Thyroid gland (tissue), 4 donors: ENCODE measurements around the gene E2F8. TPM values are rescaled to one million over a fixed set of nuclear protein-coding genes. Genes with fewer than 3 reads are reported as not detected.

Experiments
- DNase-seq, 2 donors: peaks; one replicate each; pipeline ENCODE4 v3.0.0-alpha.2; 2019
- H3K27ac ChIP-seq, 3 donors: fragments of 200-600 bp; sonication (generic); 1 replicate in 2 of 3; 2 replicates in 1 of 3; pipeline ENCODE4 v1.5.1; 2016 to 2019; ENCODE audit warnings: mild to moderate bottlenecking in 1 of 3, moderate library complexity in 1 of 3
- H3K27me3 ChIP-seq: fragments of 200-600 bp; sonication (generic); one replicate; pipeline ENCODE4 v1.5.1; 2019
- H3K36me3 ChIP-seq, 2 donors: fragments of 200-600 bp; sonication (generic); one replicate each; pipeline ENCODE4 v1.5.1; 2016 to 2019
- H3K4me1 ChIP-seq, 2 donors: fragments of 200-600 bp; sonication (generic); one replicate each; pipeline ENCODE4 v1.5.1; 2017 to 2019
- H3K4me3 ChIP-seq, 3 donors: fragments of 200-600 bp; sonication (generic); replicated peaks in 1 of 3; 1 replicate in 2 of 3; 2 replicates in 1 of 3; pipeline ENCODE4 v1.5.1; 2016; ENCODE audit warnings: mild to moderate bottlenecking in 1 of 3
- H3K9me3 ChIP-seq: fragments of 200-600 bp; sonication (generic); one replicate; pipeline ENCODE4 v1.5.1; 2017
- CTCF ChIP-seq, 6 experiments: fragments of 200-600 bp in 3 of 6; fragments of 450-650 bp in 3 of 6; sonication (generic) in 3 of 6; IDR thresholded peaks; one replicate each; pipeline ENCODE4 v1.5.1; 2016 to 2019; ENCODE audit warnings: antibody characterized with exemption in 6 of 6, mild to moderate bottlenecking in 2 of 6, inconsistent platforms in 1 of 6, moderate library complexity in 1 of 6
- POLR2A ChIP-seq, 2 donors: fragments of 450-650 bp; IDR thresholded peaks; one replicate each; pipeline ENCODE4 v1.6.1; 2017; ENCODE audit warnings: antibody characterized with exemption in 2 of 2, mild to moderate bottlenecking in 2 of 2, moderate library complexity in 1 of 2
- WGBS, 2 donors: methylation state at CpG; one replicate each; pipeline ENCODE4 v1.1.5; 2017; 5-methylcytosine and 5-hydroxymethylcytosine counted together
- intact Hi-C: fragments of 100-400 bp; cut with DNase I; formaldehyde crosslinking; loops from one replicate; pipeline ENCODE4 v1.15.1; 2023
- total RNA-seq, 4 donors: library from RNA; depleted of rRNA; stranded (reverse); fragments of >200 nt; gene quantifications; one replicate each; pipeline ENCODE4 v1.2.3, GENCODE V29; 2016

Gene E2F8
- total RNA-seq, 4 donors from 2014 or later = not detected

GRCh38 chr11:19284881-19285280 is 44.1 kb upstream of the E2F8 start:
- H3K27ac ChIP-seq = no peak overlapping the region
- peaks cover 6 to 10% of the 10 kb centered on the region in 2 donors for H3K4me1 ChIP-seq
- no peak for TF ChIP-seq POLR2A (IDR thresholded peaks at IDR 0.05)
- H3K36me3 ChIP-seq = no peaks in the 10 kb centered on the region
- no peaks in the 10 kb centered on the region for H3K9me3 ChIP-seq
- WGBS, 2 donors = 78 to 85% methylated on average over 3 of the region's 3 CpGs
- no peaks in the 10 kb centered on the region for H3K27me3 ChIP-seq
- H3K4me3 ChIP-seq = no peak overlapping the region
- DNase-seq = no peak
- intact Hi-C loops = no loop called here

DNA sequence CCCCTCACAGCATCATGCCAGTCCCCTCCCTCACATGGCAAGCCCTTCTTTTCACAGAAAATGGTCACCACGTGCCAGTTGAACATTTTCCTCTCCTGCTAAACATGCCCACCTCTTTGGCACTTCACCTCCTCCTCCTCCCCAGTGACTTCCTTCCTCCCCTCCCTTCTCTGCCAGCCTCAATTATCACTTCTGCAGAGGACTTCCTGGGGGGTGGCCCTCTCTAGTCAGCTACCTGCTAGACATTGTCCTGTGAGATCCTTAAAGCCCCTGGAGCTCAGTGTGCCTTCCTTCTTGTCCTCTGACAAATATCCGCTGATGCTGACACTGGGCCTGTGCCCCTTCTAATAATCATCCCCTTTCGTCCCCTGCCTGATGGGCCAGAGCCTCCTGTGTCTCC is 43.2 kb upstream of the E2F8 start:
- Histone ChIP-seq H3K36me3 (no peaks in the 10 kb centered on the region), H3K4me3 (no peak overlapping the region), H3K4me1 (peaks cover under 1% of the 10 kb centered on the region in 2 donors), H3K27me3 (no peaks in the 10 kb centered on the region), H3K27ac (no peak overlapping the region), H3K9me3 (no peaks in the 10 kb centered on the region)
- TF ChIP-seq CTCF (IDR thresholded peaks at IDR 0.05) (no peak), POLR2A (IDR thresholded peaks at IDR 0.05) (no peak)
- DNase-seq = no peak
- 79 to 81% methylated on average over 3 of the region's 3 CpGs for WGBS, 2 donors
- intact Hi-C loops = no loop called here

DNA sequence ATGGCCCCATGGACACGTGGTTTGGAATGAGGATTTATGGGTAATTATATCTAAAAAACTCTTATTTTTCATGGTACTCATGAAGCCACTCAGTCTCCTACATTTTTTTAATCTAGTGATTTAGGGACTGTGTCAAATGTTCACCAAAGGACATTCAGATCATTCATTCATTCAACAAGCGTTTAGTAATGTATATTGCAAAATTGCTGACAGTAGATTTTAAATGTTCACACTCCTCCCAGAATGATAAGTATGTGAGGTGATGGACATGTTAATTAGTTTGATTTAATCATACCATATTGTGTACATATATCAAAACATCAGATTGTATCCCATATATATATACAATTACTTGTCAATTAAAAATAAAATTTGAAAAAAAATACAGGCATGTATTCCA is 40.8 kb upstream of the E2F8 start:
- Histone ChIP-seq H3K4me3 (no peak overlapping the region), H3K9me3 (no peaks in the 10 kb centered on the region), H3K27me3 (no peaks in the 10 kb centered on the region), H3K36me3 (no peaks in the 10 kb centered on the region), H3K27ac (no peak overlapping the region), H3K4me1 (no peaks in the 10 kb centered on the region)
- TF ChIP-seq CTCF (IDR thresholded peaks at IDR 0.05) (no peak), POLR2A (IDR thresholded peaks at IDR 0.05) (no peak)
- DNase-seq = no peak
- WGBS, 2 donors = 78 to 80% methylated on average over 2 of the region's 2 CpGs
- intact Hi-C loops = no loop called here

- 45 to 70% methylated on average over 5 of the region's 5 CpGs for WGBS, 2 donors
- no peak for DNase-seq
- no peaks in the 10 kb centered on the region for H3K36me3 ChIP-seq
- H3K27me3 ChIP-seq = no peaks in the 10 kb centered on the region
- no peak overlapping the region for H3K4me3 ChIP-seq
- H3K4me1 ChIP-seq = no peaks in the 10 kb centered on the region
- H3K27ac ChIP-seq = no peak overlapping the region
- TF ChIP-seq CTCF (IDR thresholded peaks at IDR 0.05) (no peak), POLR2A (IDR thresholded peaks at IDR 0.05) (no peak)
- no peaks in the 10 kb centered on the region for H3K9me3 ChIP-seq
- intact Hi-C loops = no loop called here
These were observed 40.3 kb upstream of the E2F8 start for GRCh38 chr11:19281041-19281440.

GRCh38 chr11:19279451-19279850 is 38.7 kb upstream of the E2F8 start:
- TF ChIP-seq POLR2A (IDR thresholded peaks at IDR 0.05) (no peak), CTCF (IDR thresholded peaks at IDR 0.05) (no peak)
- H3K27me3 ChIP-seq = no peaks in the 10 kb centered on the region
- H3K4me3 ChIP-seq = no peak overlapping the region
- DNase-seq = no peak
- no peak overlapping the region for H3K27ac ChIP-seq
- H3K9me3 ChIP-seq = no peaks in the 10 kb centered on the region
- no peaks in the 10 kb centered on the region for H3K4me1 ChIP-seq
- intact Hi-C loops = no loop called here
- WGBS, 2 donors = 56 to 72% methylated on average over 3 of the region's 3 CpGs
- no peaks in the 10 kb centered on the region for H3K36me3 ChIP-seq
